Fibroblast of peridontal ligament (primary cell): ENCODE results near the gene ZNF362.

Experiments
- DNase-seq: peaks from one replicate; pipeline ENCODE4 v3.0.0-alpha.2; 2010; ENCODE audit errors: extremely low read depth

ZNF362 gene

DNA sequence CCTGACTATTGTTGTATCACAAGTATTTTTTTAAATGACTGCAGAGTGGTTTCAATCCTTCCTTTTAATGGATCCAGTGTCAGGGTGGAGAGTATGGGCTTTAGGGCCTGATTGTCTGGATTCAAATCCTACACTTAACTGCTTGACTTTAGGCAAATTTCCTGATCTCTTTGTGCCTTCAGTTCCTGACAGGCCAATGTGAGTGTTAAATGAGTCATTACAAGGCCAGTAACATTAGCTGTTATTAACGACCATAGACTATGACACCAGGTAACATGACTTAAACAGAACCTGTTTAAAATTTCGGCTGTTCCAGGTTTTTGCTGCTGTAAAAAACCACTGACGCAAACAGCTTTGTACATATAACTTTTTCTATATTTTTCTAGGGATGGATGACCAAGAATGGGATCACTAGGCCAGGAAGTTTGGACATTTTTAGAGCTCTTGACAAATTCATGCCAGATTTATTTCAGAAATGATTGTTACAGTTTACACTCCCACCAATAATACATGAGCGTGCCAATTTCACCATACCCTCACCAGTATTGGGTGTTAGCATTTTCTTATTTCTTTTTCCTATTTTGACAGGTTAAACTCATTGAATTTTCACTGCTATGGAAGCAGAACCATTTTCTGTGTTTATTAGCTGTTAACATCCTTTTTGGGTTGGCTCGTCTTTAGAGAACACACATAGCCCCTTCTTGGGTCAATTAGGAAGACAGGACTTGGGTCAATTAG is 11.3 kb downstream of the ZNF362 start:
- DNase-seq, result no peak

GRCh38 chr1:33268457-33268856 is 12.2 kb downstream of the ZNF362 start:
- DNase-seq, result no peak

- peak; percentile 31 for DNase-seq
Observed at GRCh38 chr1:33268927-33269610, 12.8 kb downstream of the ZNF362 start.

GRCh38 chr1:33269621-33270020 is 13.3 kb downstream of the ZNF362 start:
- DNase-seq, result no peak

DNA sequence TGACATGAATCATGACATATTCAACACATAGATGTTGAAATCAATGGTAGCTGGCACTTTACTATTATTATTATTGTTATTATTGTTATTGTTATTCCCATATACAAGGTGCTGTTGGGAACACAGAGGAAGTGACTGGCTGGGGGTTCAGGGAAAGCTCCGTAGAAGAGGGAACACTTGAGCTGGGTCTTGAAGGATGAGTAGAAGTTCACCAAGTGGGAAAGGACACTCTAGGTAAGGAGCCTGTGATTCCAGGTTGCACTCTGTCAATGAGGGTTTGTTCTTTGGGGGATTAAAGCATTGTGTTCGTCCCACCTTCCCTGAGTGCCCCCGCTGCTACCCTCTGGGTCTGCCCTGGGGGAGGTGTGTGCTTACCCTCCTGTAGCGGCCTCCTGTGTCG is 14.1 kb downstream of the ZNF362 start:
- no peak for DNase-seq

- DNase-seq, result no peak
Observed at GRCh38 chr1:33270808-33271465, 14.6 kb downstream of the ZNF362 start.

GRCh38 chr1:33271666-33272505 is 15.6 kb downstream of the ZNF362 start:
- no peak for DNase-seq

GRCh38 chr1:33272509-33272908 is 16.2 kb downstream of the ZNF362 start:
- no peak for DNase-seq

- no peak for DNase-seq
Observed at GRCh38 chr1:33272930-33273329, 16.6 kb downstream of the ZNF362 start.

- no peak for DNase-seq
Observed at GRCh38 chr1:33273406-33273805, 17.1 kb downstream of the ZNF362 start.

- DNase-seq, result no peak
Observed at GRCh38 chr1:33273961-33274371, 17.7 kb downstream of the ZNF362 start.

DNA sequence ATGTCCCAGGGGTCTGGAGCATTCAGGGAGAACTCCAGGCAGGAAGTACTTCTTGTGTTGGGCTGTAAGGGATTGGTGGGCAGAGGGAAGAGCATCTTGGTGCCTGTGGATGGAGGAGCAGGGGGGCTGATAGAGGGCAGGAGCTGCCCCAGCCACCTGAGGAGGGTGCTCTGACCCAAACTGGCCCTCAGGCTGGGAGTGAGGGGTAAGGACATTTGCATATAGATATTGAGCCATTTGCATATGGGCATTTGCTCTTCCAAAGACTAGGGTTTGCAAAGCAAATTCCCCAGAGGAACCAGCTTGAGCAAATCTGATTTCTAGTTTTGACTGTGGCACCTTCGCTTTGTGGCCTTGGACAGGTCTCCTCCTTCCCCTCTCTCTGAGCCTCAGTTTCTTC is 18.2 kb downstream of the ZNF362 start:
- no peak for DNase-seq

DNA sequence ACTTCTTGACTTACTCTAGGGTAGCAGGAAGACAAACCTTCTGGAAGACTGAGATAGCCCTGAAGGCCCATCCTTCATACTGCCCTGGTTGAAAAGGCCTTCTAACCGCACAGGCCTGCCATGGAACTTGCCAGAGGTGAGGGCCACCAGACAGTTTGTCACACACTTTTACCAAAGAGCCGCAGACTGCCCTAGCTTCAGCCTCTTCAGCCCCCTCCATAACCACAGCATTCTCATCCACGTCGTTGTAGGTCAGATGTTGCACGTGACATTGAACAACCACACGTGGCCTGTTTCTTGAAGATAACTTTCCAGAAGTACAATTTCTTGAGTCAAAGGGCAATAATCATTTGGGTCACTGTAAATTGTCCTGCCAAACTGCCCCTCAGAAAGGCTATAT is 18.9 kb downstream of the ZNF362 start:
- no peak for DNase-seq

- no peak for DNase-seq
Observed at GRCh38 chr1:33275706-33276572, 19.6 kb downstream of the ZNF362 start.

DNA sequence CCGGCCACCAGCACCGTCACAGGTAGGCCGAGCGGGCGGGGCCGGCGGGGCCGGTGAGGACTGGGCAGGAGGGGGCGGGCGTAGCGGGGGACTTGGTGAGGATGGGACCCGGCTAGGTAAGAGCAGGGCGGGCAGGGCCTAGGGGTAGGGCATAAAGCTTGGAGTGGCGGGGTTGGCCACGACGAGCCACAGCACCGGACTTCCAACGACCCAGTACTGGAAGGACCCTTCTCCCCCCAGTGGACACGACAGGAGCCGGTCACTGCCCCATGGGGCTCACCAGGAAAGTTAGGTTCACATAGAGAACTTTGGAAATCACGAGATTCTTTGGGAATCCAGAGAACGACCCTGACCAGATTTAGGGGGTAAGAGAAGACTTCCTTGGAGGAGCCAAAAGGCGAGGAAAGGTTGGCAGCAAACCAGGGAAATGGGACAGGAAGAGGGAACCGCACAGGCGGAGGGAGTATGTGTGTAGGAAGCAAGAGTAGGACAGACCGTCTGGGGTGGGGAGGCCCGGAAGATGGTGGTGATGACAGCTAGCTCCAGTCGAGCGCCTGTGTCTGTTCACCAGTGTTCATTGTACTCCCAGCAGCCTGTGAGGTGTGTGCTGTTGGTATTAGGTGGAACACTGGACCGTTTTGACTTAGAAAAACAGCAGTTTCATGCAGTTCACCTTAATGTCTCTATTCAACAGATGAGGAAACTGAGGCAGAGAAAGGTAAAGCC is 20.4 kb downstream of the ZNF362 start:
- DNase-seq, result no peak

DNA sequence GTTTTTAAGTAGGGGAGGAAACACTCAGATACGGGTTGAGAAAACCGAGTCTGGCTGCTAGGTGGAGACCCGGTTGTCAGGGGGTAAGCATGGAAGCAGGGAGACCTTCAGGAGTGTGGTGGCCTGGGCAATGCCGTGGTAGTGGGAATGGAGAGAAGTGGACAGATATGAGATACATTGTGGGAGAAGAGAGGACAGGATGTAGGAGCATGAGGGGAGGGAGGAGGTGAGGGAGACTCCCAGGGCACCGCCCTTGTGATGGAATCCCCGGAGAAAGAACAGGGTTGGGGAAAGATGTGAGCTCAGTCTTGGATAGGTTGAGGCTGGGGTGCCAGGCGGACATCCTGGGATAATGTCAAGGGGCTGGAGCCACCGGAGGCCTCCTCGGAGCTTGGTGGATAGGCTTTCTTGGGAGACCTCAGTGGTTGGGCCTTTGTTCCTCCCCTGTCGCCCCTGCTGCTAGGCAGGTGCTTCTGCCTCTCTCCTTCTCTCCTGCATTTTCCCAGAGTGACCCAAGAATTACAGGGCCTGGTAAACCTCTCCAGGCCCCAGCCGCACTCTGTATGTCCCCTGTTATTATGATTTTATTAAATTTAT is 21.3 kb downstream of the ZNF362 start:
- DNase-seq, result no peak

DNA sequence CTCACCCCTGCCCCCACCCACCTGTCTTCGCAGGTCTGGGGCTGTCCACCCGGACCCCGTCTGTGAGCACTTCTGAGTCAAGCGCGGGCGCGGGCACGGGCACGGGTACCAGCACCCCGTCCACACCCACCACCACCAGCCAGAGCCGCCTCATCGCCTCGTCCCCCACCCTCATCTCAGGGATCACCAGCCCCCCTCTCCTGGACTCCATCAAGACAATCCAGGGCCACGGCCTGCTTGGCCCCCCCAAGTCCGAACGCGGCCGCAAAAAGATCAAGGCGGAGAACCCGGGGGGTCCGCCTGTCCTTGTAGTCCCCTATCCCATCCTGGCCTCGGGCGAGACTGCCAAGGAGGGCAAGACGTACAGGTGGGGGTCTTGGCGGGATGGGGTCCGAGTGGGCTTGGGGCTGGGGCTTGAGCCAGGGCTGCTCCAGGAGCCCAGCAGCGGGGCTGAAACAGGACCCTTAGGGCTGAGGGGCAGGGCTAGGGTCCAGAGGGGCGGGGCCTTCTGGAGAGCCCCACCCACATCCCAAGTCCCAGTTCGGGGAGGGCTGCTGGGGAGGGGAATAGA is 23.9 kb downstream of the ZNF362 start:
- DNase-seq, result no peak

DNA sequence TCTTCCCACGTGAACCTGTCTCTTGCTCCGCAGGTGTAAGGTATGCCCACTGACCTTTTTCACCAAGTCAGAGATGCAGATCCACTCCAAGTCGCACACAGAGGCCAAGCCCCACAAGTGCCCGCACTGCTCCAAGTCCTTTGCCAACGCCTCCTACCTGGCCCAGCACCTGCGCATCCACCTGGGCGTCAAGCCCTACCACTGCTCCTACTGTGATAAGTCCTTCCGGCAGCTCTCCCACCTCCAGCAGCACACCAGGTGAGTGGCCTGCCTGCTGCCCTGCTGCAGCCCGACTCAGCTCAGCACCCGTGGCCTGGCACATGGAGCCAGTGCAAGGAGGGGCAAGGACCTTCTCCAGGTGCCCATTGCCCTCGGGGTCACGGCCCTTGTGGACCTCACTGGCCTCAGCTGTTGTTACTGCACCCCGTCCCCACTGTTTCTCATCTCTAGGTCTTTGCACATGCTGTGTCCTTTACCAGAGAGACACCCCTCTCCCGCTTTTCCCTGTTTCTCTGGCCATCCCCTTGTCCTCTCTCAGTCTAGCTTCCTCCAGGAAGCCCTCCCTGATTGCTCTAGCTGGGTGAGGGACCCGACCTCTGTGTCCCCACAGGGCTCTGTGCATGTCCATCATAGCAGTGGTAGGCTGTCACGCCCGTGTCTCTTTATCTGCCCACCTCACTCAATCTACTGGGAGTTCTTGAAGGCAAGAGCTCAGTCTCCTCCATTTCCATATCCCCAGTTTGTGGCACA is 25.4 kb downstream of the ZNF362 start:
- DNase-seq, result no peak

DNA sequence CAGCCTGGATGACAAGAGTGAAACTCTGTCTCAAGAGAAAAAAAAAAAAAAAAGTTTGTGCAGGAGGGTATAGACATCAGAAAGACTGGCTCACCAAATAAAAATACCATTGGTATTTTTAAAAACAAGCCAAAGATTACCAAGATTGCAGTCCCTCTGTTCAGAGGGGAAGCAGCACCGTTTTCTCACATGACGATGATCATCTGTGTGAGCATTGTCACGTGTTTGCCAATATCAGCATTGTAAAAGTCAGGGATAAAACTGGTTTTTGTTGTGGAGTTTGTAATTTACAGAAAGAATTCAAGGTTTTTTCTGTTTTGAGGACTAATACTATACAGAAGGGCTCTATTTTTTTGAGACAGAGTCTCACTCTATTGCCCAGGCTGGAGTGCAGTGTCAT is 26.5 kb downstream of the ZNF362 start:
- no peak for DNase-seq
